ENCODE measurements around the gene EML4. TPM values are rescaled to one million over a fixed set of nuclear protein-coding genes. Genes with fewer than 3 reads are reported as not detected.

EML4 gene
- total and polyA plus RNA-seq, 9 of the 15 experiments (the other 6 are each of a cell fraction or from before 2014, with no cell fraction given): 14.7 to 48.3 (median 36.5) TPM

DNA sequence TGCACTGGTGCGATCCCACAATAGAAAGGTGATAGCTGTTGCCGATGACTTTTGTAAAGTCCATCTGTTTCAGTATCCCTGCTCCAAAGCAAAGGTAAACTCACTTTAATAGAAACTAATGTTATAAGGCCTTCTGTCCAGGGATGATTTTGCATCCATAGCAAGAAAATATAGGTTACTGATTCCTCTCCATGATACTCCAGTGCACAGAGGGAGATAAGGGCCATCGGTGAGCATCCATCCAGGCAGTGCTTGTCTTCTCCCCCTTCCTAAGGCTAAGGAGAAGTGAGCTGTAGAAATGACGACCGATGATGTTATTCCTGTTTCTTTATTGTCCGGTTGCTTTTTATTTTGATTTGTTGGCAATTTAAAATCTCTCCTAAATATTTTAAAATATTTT, 159.8 kb downstream of the EML4 start:
- no peaks in the 10 kb centered on the region for H4K20me1 ChIP-seq (replicated peaks; ENCODE audit: control insufficient read depth, insufficient read depth, low read length)
- no peaks in the 10 kb centered on the region for H3K79me2 ChIP-seq (ENCODE audit: control insufficient read depth, insufficient read depth, low read length)
- no peak overlapping the region for H2AFZ ChIP-seq (ENCODE audit: low read depth, low read length)
- ChIA-PET POLR2A (interaction anchor here (1.8 kb wide), 1 partner anchor 13 kb away, joined by 7 read pairs; no protein-coding TSS in a partner anchor), CTCF (ENCODE audit: low intra/inter-chr PET ratio) (interaction anchor here (1.1 to 1.4 kb wide), 3 partner anchors 132 to 459 kb away, joined by 3 to 7 read pairs (median 3); no protein-coding TSS in a partner anchor)
- FAIRE-seq (no peak), DNase-seq (ENCODE audit: extremely low read depth in 1 of 4, low spot score in 3 of 4) (no peak), ATAC-seq (no peak)
- H3K9ac ChIP-seq (ENCODE audit: insufficient read depth in 1 of 2, low read depth in 2 of 2, low read length in 2 of 2): no peak overlapping the region
- H3K4me3 ChIP-seq: no peak overlapping the region
- no TSS peak for BruUV-seq (replicated peaks)
- no peak overlapping the region for H3K4me2 ChIP-seq (ENCODE audit: insufficient read depth, low read length)
- no peak overlapping the region for H3K27ac ChIP-seq (ENCODE audit: extremely low read depth, low read depth, low read length)
- 89% methylated on average over 6 of the region's 6 CpGs for whole genome bisulfite sequencing (ENCODE audit: insufficient coverage, low coverage, missing lambda C conversion rate)
- H3K9me1 ChIP-seq (ENCODE audit: control insufficient read depth, insufficient read depth, low read length): no peaks in the 10 kb centered on the region
- H3K36me3 ChIP-seq (ENCODE audit: control insufficient read depth, insufficient read depth, low read length): peaks cover 67% of the 10 kb centered on the region
- intact Hi-C loops (cut with micrococcal nuclease) (loop anchor here (1.0 to 5.0 kb wide), 2 partner anchors 233 to 462 kb away; no protein-coding TSS in a partner anchor), in situ Hi-C loops (cut with MboI) (loop anchor here (10.0 kb wide), 1 partner anchor 234 kb away; no protein-coding TSS in a partner anchor)
- no peaks in the 10 kb centered on the region for H3K9me3 ChIP-seq (replicated peaks; ENCODE audit: control insufficient read depth, insufficient read depth, low read depth, low read length)
- H3K27me3 ChIP-seq (ENCODE audit: control insufficient read depth in 2 of 2, insufficient read depth in 2 of 2, low read length in 2 of 2): no peaks in the 10 kb centered on the region
- H3K4me1 ChIP-seq (replicated peaks in 1 of 2; ENCODE audit: control insufficient read depth in 2 of 2, insufficient read depth in 2 of 2, low read length in 2 of 2): peaks cover 0 to 9% of the 10 kb centered on the region in 2 experiments; a peak in 2 of 5 replicates
- TF ChIP-seq SLC30A9 (CRISPR knock-in tag; IDR thresholded peaks at IDR 0.05) (no peak), TCF7 (IDR thresholded peaks at IDR 0.05; ENCODE audit: borderline replicate concordance) (no peak), MAFG (tag; conservative IDR thresholded peaks at IDR 0.05) (no peak), STAG1 (CRISPR knock-in tag; IDR thresholded peaks at IDR 0.05; ENCODE audit: borderline replicate concordance) (no peak), EWSR1 (IDR thresholded peaks at IDR 0.05; ENCODE audit: borderline replicate concordance, low read depth, partially characterized antibody) (no peak), FOSL1 (tag; conservative IDR thresholded peaks at IDR 0.05) (no peak), ZNF143 (CRISPR knock-in tag; IDR thresholded peaks at IDR 0.05) (no peak), ZFPM2 (CRISPR knock-in tag; IDR thresholded peaks at IDR 0.05) (no peak), ZNF384 (IDR thresholded peaks at IDR 0.05; ENCODE audit: low read depth, low read length) (no peak)
- TF ChIP-seq, protein P1, sequence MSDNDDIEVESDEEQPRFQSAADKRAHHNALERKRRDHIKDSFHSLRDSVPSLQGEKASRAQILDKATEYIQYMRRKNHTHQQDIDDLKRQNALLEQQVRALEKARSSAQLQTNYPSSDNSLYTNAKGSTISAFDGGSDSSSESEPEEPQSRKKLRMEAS (CRISPR knock-in tag; IDR thresholded peaks at IDR 0.05): no peak
- TF ChIP-seq, protein P2, sequence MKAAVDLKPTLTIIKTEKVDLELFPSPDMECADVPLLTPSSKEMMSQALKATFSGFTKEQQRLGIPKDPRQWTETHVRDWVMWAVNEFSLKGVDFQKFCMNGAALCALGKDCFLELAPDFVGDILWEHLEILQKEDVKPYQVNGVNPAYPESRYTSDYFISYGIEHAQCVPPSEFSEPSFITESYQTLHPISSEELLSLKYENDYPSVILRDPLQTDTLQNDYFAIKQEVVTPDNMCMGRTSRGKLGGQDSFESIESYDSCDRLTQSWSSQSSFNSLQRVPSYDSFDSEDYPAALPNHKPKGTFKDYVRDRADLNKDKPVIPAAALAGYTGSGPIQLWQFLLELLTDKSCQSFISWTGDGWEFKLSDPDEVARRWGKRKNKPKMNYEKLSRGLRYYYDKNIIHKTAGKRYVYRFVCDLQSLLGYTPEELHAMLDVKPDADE (conservative IDR thresholded peaks at IDR 0.05; ENCODE audit: control insufficient read depth, low read depth, low read length): no peak
- TF ChIP-seq, protein P3, sequence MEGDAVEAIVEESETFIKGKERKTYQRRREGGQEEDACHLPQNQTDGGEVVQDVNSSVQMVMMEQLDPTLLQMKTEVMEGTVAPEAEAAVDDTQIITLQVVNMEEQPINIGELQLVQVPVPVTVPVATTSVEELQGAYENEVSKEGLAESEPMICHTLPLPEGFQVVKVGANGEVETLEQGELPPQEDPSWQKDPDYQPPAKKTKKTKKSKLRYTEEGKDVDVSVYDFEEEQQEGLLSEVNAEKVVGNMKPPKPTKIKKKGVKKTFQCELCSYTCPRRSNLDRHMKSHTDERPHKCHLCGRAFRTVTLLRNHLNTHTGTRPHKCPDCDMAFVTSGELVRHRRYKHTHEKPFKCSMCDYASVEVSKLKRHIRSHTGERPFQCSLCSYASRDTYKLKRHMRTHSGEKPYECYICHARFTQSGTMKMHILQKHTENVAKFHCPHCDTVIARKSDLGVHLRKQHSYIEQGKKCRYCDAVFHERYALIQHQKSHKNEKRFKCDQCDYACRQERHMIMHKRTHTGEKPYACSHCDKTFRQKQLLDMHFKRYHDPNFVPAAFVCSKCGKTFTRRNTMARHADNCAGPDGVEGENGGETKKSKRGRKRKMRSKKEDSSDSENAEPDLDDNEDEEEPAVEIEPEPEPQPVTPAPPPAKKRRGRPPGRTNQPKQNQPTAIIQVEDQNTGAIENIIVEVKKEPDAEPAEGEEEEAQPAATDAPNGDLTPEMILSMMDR (IDR thresholded peaks at IDR 0.05 in 2 of 3, conservative IDR thresholded peaks at IDR 0.05 in 1 of 3; ENCODE audit: insufficient read depth in 2 of 3, low read depth in 1 of 3, low read length in 3 of 3): no peak
- TF ChIP-seq, protein P4, sequence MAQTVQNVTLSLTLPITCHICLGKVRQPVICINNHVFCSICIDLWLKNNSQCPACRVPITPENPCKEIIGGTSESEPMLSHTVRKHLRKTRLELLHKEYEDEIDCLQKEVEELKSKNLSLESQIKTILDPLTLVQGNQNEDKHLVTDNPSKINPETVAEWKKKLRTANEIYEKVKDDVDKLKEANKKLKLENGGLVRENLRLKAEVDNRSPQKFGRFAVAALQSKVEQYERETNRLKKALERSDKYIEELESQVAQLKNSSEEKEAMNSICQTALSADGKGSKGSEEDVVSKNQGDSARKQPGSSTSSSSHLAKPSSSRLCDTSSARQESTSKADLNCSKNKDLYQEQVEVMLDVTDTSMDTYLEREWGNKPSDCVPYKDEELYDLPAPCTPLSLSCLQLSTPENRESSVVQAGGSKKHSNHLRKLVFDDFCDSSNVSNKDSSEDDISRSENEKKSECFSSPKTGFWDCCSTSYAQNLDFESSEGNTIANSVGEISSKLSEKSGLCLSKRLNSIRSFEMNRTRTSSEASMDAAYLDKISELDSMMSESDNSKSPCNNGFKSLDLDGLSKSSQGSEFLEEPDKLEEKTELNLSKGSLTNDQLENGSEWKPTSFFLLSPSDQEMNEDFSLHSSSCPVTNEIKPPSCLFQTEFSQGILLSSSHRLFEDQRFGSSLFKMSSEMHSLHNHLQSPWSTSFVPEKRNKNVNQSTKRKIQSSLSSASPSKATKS (CRISPR knock-in tag; IDR thresholded peaks at IDR 0.05): no peak
